Islet precursor cell (in vitro differentiated cells): ENCODE measurements around the gene PEMT.
"Not testable (repeated sequence)": the region's sequence is repeated elsewhere in the genome, so short reads cannot be mapped to it uniquely, and the experiment has no call there.

Source experiments
- DNase-seq: peaks from one replicate; pipeline ENCODE4 v3.0.0-alpha.2; 2018

PEMT gene

DNA sequence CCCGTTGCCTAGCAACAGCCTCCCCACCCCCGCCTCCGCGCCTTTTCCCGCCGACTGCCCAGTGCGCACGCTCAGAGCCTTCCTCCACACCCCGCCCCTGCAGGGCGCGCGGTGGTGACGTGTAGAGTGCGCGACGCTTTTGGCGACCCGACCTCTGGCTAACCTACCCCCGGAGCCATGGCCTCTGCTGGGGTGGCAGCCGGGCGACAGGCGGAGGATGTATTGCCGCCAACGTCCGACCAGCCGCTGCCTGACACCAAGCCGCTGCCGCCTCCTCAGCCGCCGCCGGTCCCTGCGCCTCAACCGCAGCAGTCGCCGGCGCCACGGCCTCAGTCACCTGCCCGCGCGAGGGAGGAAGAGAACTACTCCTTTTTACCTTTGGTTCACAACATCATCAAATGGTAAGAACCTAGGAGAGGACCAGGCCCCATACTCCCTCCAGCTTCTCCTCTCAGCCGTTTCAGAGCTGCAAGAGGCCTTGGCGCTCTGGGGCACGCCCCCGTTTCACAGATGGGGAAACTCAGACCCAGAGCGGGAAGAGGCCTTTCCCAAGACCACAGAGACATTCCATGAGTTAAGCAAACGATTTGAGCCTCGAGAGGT is 114.5 kb downstream of the PEMT start, which contains the start of gene MED9:
Gene MED9, plus strand, starts transcription at position 136 of the 603 bp plus-strand sequence. Its CDS starts 42 bp downstream, at position 178.
- DNase-seq: peak; percentile 96

DNA sequence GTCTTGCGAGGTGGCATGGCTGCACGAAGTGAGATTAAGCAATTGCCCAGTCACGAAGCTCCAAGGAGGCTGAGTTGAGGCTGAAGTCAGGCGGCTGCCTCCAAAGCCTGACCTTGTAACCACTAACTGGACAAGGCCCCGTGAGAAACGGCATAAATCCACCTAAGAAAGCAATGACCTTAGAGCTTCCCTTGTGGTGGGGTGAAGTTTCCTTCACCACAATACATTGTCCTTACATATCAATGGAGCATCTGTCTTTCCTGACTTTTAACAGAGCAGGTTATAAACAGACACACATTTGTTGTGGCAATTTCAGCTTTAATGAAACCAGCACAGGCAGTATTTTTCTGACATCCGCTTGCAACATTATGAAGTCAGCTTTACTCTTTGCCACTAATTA is 117.2 kb downstream of the PEMT start:
- no peak for DNase-seq

DNA sequence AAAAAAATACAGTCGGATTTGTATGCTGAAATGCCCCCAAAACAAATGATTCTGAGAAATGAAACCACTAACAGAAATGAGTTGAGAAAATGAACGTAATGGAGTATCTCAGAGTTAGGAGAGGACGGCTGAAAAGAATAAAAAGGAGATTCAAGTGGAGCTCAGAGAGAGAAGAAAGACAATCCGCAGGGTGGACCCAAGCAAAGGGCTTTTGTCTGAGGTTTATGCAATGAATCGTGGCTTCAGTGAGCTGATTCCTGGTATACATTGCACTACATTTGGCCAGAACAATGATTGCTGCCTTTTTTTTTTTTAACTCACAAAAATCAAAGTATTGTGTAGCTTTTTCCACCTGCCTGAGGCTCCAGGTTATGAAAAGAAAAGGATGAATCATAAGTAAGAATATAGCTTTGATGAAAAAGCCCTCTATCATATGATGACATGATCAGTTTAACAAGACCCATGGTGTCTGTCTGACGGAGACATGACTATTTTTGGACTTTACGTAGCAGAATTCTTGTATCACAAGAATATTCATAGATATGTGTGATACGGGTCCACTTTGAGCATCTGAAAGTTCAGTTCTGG is 119.1 kb downstream of the PEMT start:
- DNase-seq: no peak

DNA sequence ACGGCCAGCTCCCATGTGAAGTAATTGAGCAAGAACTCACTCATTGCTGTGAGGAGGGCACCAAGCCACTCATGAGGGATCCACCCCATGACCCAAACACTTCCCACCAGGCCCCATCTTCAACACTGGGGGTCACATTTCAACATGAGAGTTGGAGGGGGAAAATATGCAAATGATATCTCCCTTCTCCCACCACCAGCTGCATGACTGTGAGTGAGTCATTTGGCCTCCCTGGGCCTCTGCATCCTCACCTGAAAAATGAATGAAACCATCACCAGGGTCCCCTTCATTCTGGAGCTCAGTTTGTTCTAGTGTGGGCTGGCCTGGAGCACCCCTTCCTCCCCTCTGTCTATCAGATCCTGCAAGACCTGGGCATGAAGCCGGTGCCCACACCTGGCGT is 121.5 kb downstream of the PEMT start:
- DNase-seq: no peak

DNA sequence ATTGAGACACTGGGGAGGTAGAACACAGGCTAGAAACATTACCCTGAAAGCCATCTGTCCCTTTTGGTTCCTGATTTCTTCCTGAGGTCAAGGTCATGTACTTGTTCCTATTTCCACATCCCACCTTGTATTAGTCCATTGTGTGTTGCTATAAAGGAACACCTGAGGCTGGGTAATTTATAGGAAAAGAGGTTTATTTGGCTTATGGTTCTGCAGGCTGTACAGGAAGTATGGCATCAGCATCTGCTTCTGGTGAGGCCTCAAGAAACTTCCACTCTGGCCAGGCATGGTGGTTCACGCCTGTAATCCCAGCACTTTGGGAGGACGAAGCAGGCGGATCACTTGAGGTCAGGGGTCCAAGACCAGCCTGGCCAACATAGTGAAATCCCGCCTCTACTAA is 122.2 kb downstream of the PEMT start:
- no peak for DNase-seq

DNA sequence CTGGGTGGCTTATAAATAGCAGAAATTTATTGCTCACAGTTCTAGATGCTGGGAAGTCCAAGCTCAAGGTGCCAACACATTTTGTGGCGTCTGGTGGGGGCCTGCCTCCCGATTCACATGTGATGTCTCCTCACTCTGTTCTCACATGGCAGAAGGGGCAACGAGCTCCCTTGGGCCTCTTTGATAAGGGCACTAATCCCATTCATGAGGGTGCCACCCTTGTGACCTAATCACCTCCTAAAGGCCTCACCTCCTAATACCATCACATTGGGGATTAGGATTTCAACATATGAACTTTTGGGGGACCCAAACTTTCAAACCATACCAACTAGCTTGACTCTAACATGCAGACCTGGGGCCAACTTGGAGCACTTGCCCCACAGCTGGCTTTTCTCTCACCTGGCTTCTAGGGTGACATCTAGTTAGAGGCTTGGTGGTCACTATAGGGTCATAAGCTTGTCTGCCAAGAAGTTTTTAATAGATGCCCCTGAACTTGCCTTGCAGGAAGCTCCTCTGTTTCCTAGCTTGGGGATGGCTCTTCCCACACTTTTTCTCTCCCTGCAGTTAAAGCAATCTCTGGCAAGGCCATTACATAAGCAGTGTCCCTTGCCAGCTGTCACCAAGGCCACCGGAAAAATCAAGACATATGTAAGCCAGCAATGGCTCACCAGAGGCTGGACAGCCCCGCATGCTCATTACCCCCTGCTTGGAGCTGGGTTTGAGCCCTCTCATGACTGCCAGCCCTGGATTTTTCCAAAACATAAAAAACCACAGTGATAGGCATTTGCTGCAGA is 123.1 kb downstream of the PEMT start:
- no peak for DNase-seq

DNA sequence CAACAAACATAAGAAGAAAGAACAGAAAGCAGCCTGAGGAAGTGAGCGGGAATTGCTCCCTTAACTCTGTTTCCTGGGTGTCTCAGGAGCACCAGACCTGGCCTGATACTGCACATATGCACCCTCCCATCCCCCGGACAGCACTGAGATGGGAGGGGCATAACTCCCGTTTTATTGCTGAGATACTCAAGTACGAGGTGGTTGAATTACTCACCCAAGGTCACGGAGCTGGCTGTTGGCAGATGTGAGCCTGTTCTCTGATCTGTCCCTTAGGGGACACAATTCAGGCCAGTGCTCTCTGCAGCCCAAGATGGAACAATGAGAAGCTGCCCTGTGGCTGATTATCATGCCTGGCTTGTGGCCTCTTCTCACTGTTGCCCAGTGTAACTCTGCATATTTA is 123.8 kb downstream of the PEMT start:
- DNase-seq: no peak

DNA sequence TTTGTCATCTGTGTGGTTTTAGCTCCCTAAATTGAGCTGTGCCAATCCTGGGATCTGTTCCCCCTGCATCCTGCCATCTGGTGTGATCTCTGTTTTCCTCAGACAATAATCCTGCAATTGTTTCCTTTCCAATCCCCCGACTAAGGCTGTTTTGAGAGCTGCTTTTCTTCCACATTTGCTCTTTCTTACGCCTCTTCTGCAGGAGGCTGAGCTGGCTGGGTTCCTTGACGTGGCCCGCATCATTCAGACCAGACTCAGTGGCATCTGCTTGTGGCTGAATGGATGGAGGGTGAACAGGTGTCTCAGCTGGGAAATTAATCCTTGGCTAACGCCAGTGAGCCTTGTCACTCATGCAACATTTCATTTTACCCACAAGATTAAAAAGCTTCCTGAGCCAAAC is 124.5 kb downstream of the PEMT start:
- DNase-seq: no peak

DNA sequence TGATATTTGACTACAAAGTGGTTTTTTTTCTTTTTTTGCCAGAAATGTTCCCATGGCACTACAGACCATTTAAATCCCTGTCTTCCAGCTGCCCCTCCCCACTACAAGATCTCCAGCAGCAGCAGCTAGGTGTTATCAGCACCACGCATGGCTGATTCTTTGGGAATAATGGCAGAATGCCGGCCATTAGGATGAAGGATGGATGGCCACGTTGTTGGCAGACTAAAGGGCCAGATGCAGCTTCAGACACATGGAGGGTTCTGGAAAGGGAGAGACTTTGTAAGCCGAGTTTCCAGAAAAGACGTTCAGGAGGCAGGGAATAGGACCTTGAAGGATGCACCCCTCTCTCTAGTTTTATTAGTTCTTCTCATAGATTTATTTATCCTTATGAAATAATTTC is 125.0 kb downstream of the PEMT start:
- DNase-seq: no peak

DNA sequence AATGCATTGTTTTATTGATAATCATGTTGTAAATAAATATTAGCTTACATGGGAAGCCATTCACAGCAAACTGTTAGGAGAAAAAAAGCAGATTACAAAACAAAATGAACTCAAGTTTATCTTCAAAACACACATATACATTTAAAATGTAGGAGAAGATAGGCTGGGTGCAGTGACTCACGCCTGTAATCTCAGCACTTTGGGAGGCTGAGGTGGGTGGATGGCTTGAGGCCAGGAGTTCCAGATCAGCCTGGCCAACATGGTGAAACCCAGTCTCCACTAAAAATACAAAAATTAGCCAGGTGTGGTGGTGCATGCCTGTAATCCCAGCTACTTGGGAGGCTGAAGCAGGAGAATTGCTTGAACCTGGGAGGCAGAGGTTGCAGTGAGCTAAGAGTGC is 125.6 kb downstream of the PEMT start:
- DNase-seq: not testable (repeated sequence)

DNA sequence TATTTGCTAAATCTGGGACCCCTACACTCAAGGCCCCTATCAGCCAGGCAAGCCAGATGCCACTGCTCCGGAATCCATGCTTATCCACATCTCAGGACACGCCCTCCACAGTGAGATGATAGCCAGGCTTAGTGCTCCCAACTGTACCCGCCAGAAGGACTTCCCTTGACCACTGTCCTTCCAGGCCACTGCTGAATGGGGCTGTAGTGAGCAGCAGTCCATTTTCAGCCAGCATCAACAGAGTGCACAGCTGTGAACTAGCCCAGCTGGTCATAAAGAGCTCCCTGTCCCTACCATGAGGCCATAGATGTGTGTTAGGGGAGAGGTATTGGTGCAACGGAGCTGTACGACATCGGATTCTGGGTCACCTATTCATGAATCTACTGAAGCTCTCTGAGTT is 127.7 kb downstream of the PEMT start:
- no peak for DNase-seq

DNA sequence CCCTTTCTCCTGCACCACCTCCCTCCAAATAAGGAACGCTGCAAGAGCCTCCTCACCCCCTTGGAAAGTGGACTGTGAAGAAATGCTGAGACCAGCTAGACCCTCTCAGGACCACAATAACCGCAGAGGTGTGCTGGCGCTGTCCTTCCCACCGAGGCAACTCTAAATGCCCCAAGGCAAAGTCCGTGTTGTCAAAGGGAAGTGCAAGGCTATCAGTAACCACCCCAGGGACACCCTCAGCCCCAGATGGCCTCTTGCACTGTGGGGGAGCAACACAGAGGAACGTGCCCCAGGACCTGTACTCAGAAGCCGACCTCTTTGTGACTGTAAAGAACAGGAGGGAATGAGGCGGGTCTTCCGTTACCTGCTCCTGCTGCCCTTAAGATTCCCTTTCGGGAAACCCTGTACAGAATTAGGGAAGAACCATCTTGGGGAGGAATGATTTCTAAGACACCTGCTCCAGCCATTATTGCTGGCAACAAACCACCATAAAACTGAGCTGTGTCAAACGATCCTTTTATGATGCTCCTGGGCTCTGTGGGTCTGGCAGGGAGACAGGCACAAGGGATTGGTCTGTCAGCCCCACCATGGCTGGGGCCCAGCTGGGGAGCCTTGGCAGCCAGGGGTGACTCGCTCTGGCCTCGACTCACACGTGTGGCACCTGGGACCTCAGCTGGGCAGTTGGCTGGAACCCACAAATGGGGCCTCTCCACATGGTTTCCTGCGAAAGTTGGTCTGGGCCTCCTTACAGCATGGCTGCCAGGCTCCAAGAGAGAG is 129.3 kb downstream of the PEMT start:
- DNase-seq: no peak

DNA sequence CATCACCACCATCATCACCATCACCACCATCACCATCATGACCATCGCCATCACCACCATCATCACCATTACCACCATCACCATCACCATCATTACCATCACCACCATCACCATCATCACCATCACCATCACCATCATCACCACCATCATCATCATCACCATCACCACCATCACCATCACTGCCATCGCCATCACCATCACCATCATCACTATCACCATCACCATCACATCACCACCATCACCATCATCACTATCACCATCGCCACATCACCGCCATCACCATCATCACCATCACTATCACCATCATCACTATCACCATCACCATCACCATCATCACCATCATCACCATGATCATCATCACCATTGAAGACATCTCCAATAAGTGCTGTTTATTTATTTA is 131.5 kb downstream of the PEMT start:
- no peak for DNase-seq

DNA sequence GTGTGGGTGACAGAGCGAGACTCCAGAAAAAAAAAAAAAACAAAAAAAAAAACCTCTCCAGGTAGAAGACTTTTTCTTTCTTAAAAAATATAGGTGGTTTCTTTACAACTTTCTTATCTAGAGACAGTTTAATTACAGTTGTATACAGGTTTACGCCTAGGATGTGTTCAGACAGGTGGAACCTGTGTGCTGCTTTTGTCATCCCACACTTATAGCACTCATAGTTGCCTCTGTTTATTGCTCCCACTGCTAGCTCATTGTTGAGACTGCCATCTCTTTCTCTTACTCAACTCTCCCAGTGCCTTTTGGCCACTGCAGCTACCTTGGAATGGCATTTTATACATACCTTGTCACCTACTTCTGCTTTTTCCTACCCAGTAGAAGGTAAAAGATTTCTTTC is 133.8 kb downstream of the PEMT start:
- no peak for DNase-seq

DNA sequence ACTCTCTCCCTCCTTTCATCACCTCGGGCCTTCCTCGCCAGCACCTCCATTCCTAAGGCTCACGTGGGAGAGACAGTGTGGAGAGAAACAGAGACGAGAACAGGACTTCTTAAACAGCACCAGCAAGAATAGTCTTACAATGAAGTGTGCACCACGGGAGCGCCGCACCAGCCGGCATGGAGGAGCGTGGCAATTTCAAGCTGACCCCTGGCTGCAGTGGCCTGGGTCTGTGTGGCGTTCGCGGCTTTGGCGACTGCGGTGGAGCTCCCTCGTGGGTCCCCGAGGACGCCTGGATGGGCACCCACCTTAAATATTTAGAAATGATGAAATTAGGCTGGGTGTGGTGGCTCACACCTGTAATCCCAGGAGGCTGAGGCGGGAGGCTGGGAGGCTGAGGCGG is 135.3 kb downstream of the PEMT start:
- no peak for DNase-seq
